ENCODE data around the gene FKBP4.

FKBP4 gene

GRCh38 chr12:2783936-2784600 lies 10.7 kb upstream of the FKBP4 start:
- DNase-seq = no peak

- DNase-seq = no peak
These were observed 9.8 kb upstream of the FKBP4 start for GRCh38 chr12:2785017-2785416.

GRCh38 chr12:2791089-2791488 lies 3.7 kb upstream of the FKBP4 start:
- DNase-seq = no peak

GRCh38 chr12:2792671-2793500 lies 1.9 kb upstream of the FKBP4 start:
- no peak for DNase-seq

- no peak for DNase-seq
These were observed 1.2 kb upstream of the FKBP4 start for GRCh38 chr12:2793561-2793960.

- no peak for DNase-seq
These were observed 507 bp upstream of the FKBP4 start for GRCh38 chr12:2794191-2794735.

- no peak for DNase-seq
These were observed 769 bp downstream of the FKBP4 start for GRCh38 chr12:2795291-2796186.

GRCh38 chr12:2796187-2796666 lies 1.5 kb downstream of the FKBP4 start:
- DNase-seq = no peak

- no peak for DNase-seq
These were observed 3.1 kb downstream of the FKBP4 start for GRCh38 chr12:2797721-2798418.

- DNase-seq = no peak
These were observed 5.3 kb downstream of the FKBP4 start for GRCh38 chr12:2800046-2800570.

GRCh38 chr12:2801044-2801783 lies 6.4 kb downstream of the FKBP4 start:
- DNase-seq = no peak

GRCh38 chr12:2803635-2804392 lies 9.0 kb downstream of the FKBP4 start:
- DNase-seq = no peak

- DNase-seq = no peak
These were observed 9.8 kb downstream of the FKBP4 start for GRCh38 chr12:2804393-2805142.

- DNase-seq = no peak
These were observed 10.4 kb downstream of the FKBP4 start for GRCh38 chr12:2805143-2805520.

- DNase-seq = no peak
These were observed 11.9 kb downstream of the FKBP4 start for GRCh38 chr12:2806700-2807099.

- DNase-seq = no peak
These were observed 17.0 kb downstream of the FKBP4 start for GRCh38 chr12:2811801-2812200.

GRCh38 chr12:2812290-2813213 lies 17.8 kb downstream of the FKBP4 start, which contains the start of gene ITFG2:
Gene ITFG2 (plus strand): TSS chr12:2812668. CDS start chr12:2812761, 93 bp downstream.
- peak; percentile 97 for DNase-seq

Data from amniotic stem cell (primary cell).